ENCODE results near the gene ARHGAP20.
"Not testable (repeated sequence)": the region's sequence is repeated elsewhere in the genome, so short reads cannot be mapped to it uniquely, and the experiment has no call there.

The ARHGAP20 gene

DNA sequence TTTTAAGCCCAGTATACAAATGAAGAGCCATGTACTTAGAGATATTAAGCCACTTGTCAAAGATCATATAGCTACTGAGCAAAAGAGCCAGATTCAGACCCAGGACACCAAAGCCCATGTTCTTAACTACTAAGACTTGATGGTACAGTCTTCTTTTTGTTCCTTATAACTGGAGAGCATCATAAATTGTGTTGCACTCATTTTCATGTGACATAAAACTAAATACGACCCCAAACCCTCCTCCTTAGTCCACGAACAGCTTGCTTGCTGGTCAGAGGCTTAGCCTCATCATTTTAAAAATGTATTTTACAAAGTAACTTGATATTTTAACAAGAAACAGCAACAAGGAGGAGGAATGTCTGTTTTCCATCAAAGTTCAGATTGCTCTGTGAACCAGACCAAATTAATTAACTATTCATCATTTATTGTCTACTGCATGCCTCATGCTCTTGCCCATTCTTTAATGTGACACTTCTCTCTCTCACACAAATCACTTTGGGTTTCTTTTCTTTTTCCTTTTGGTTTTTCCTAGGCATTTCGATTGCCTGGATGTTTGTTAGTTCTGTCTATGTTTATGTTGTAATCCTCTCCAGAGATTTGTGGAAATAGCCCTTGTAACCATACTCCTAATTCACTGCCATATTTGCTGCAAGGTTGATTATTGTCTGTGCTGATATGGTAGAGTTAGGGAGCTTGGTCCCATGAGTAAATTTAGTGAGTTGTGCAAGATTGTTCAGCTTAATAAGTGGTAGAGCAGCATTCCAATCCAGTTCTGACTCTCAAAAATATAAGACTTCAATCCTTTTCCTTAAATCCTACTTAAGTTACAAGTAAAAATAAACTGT, 8.4 kb upstream of the ARHGAP20 start:
- no peak for DNase-seq

GRCh38 chr11:110716361-110716760, 4.1 kb upstream of the ARHGAP20 start:
- DNase-seq: no peak

DNA sequence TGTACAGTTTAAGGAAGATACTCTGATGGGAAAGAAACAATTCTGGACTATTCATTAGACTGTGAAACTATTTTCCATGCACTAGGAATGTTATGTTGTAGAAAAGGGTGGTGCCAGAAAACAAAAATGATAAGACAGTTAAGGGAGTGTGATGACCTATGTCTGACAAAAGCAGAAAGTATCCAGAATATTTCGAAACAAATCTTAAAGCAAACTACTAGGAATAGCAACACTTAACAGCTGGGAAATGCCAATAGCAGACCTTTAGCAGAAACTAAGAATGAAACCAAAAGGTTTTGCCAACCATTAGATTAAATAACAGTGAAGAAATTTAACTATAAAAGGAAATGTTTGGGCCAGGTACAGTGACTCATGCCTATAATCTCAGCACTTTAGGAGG, 3.3 kb upstream of the ARHGAP20 start:
- DNase-seq: no peak

DNA sequence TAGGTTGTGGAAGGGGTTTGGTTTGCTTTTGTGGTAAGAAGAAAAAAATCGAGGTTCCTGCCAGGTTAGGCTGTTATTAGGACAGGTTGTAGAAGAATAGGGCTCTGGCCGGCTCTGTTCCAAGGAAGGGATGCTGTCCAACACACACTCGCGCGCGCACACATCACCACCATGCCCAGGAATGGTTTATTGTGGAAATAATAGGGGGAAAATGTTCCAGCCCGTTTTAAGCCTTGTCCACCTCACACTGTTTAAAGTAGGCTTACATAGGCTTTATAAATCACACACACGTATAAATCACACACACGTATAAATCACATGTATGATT, 1.2 kb upstream of the ARHGAP20 start:
- no peak for DNase-seq

DNA sequence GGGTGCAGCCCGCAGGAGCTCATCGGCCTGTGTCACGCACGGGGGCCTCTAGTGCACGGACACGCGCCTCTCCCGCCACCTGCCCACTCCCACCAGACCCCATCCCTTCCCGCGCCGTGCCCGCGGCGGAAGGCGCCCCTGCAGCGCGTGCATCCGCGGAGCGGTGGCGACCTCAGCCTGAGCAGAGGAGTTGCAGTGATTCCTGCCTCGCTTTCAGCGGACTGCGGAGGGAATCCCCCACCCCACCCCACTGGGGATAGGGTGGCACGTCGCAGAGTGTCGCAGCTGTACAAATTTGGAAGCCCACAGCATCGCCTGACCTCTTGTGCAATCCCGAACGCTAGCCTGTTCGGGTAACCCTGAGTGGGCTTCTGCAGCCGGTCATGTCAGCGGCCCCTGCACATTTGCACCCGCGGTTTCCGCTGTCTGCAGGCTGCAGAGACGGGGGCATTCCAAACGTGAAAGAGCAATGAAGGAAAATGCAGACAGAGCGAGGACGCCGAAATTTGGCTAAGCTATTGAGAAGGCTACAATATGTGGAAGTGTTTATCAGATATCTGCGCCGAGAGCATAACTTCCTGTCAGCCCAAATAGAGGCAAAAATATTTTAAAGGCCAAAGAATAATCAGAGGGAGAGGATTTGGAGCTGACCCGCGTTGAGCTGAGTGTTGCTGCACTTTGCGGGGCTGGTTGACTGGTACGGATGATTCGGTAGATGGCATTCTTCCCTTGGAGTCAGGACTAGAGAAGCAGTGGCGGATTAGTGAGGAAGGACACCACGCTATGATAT, 617 bp upstream of the ARHGAP20 start:
- peak in 2 of 5 experiments; percentile 9 to 13 for DNase-seq

GRCh38 chr11:110711448-110711775, 825 bp downstream of the ARHGAP20 start:
- DNase-seq: no peak

- peak in 1 of 5 experiments; percentile 3 for DNase-seq
These were observed 1.4 kb downstream of the ARHGAP20 start for GRCh38 chr11:110710628-110711381.

DNA sequence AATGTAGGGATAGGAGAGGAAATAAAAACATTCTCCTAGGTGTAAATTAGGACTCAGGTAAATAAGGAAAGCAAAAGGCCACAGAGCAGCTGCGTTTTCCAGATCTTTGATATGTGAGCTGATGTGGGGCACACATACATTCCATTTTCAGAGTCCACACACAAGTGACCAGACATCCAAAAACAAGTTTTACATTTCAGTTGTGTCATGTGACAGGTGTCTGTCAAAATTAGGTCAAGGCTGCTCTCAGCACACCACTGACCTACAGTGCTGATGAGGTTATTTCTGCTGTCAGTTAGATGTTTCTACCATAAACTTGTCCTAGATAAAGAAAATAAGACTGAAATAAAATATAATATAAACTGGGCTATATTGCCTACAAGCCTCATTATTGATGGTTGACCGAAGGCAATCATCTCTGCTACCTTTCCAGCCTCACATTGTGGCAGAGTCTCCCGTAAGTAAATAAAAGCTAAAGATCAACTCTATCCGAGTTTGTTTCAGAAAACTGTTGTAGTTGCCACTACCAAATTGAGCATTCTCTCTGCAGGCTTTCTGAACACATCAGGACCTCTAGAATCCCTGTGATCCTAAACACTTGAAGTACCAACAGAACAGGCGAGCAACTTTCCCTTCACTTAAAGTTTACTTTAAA, 7.9 kb downstream of the ARHGAP20 start:
- DNase-seq: no peak

- DNase-seq: no peak
These were observed 20.3 kb downstream of the ARHGAP20 start for GRCh38 chr11:110691926-110692325.

- no peak for DNase-seq
These were observed 22.9 kb downstream of the ARHGAP20 start for GRCh38 chr11:110689306-110689705.

- no peak for DNase-seq
These were observed 32.8 kb downstream of the ARHGAP20 start for GRCh38 chr11:110679323-110679975.

DNA sequence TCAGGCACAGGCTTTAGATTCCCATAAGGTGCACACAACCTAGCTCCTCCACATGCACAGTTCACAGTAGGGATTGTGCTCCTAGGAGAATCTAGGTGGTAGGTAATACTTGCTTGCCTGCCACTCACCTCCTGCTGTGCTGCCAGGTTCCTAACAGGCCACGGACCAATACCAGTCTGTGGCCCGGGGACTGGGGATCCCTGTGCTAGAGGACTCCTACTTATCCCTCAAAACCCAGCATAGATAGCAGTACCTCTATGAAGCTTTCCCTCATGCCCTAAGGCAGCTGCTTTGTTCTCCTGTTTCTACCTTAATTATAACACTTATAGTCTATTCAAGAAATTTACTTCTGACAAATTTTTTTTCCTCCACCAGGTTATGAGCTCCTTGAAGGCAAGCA, 36.7 kb downstream of the ARHGAP20 start:
- no peak for DNase-seq

DNA sequence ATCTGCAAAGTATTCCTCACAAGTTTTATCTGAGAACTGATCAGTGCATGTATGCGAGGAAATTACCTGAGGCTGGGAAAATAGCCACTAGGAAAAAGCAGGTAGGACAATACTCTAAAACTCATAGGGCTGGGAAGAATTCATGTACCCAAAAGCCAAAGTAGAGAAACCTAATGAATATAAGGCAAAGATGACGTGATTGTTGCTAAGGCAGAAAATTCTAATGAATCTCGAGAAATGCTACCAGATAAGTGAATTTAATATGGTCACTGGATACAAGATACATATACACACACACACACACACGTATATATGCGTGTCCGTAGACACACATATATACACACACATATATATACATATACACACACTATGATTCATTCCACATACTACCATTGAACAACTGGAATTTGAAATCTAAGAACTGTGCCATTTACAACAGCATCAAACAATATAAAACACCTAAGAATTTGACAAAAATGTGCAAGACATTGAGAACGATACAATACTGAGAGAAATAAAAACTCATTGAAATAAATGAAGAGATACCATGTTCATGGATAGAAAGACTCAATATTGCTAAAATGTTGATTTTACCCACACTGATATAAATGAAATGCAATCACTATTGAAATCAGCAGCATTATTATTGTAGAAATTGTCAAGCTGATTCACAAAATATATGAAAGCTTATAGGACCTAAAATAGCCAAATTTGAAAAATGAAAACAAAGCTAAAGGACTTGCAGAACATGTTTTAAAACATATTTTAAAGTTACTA, 46.4 kb downstream of the ARHGAP20 start:
- no peak for DNase-seq

GRCh38 chr11:110655967-110656366, 56.3 kb downstream of the ARHGAP20 start:
- DNase-seq: no peak

DNA sequence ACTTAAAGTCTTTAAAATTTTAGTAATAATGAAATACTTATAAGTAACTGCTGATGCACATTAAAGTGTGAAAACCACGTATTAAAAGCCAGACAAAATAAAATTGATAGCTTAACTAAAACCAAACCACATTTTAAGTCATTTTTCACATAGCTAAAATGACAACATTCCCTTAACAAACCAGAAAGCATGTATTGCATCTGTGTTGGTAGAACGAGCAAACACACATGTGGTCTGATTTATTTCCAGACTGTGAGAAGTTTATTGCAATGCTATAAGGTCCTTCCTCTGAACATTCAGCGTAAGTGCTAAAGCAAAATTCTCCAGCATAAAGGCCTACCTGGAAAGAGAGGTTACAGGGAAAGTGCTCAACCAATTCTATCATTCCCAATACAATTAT, 57.8 kb downstream of the ARHGAP20 start:
- no peak for DNase-seq

DNA sequence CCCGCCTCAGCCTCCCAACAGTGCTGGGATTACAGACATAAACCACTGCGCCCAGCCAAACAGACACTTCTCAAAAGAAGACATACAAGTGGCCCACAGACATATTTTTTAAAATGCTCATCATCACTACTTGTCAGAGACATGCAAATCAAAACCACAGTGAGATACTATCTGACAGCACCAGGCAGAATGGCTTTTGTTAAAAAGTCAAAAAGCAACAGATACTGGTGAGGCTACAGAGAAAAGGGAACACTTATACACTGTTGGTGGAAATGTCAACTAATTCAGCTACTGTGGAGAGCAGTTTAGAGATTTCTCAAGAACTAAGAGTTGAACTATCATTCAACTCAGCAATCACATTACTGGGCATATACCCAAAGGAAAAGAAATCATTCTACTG, 67.0 kb downstream of the ARHGAP20 start:
- DNase-seq: peak in 1 of 5 experiments; percentile 93

- no peak for DNase-seq
These were observed 77.9 kb downstream of the ARHGAP20 start for GRCh38 chr11:110634370-110634769.

GRCh38 chr11:110631551-110631950, 80.7 kb downstream of the ARHGAP20 start:
- no peak for DNase-seq

GRCh38 chr11:110629594-110629993, 82.6 kb downstream of the ARHGAP20 start:
- no peak for DNase-seq

DNA sequence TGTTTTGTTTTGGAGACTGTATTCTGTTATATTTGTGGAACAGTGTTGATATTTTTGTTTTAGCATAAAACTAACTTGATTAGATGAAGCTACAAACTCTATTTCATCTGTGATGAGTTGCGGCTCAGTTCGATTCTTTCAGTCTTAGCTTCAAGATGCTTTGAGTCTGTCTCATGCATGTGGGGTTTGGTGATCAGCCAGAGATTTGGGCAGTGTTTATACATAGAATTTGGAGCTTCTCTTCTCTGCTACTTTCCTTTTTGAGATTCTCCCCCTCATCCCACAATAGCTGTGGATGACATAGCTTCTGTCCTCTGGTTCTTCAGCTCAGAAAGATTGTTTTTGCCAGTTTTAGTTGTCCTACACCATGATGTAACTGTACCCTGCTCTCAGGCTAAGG, 90.4 kb downstream of the ARHGAP20 start:
- no peak for DNase-seq

DNA sequence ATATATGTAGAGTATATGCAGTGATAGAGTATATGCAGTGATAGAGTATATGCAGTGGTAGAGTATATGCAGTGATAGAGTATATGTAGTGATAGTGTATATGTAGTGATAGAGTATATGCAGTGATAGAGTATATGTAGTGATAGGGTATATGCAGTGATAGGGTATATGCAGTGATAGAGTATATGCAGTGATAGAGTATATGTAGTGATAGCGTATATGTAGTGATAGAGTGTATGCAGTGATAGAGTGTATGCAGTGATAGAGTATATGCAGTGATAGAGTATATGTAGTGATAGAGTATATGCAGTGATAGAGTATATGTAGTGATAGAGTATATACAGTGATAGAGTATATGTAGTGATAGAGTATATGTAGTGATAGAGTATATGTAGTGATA, 92.9 kb downstream of the ARHGAP20 start:
- not testable (repeated sequence) for DNase-seq

- DNase-seq: no peak
These were observed 98.2 kb downstream of the ARHGAP20 start for GRCh38 chr11:110614031-110614430.
